Osteoblast (primary cell): Measurements from ENCODE around the gene PAX4. TPM values are rescaled to one million over a fixed set of nuclear protein-coding genes. Genes with fewer than 3 reads are reported as not detected.
A peak's percentile ranks its signal among the peaks of the same experiment; 100 is the strongest.

Experiments used
- DNase-seq: peaks from one replicate; pipeline ENCODE4 v3.0.0; 2011; ENCODE audit warnings: low spot score, mixed read lengths; ENCODE audit not compliant: insufficient read length; ENCODE audit errors: missing footprints
- H2AFZ ChIP-seq: 2 replicates; pipeline ENCODE4 v1.6.0; 2011; ENCODE audit warnings: mild to moderate bottlenecking, low read length
- H3K27ac ChIP-seq: 2 replicates; pipeline ENCODE4 v1.5.1; 2011; ENCODE audit warnings: mild to moderate bottlenecking, low read depth, low read length, moderate library complexity
- H3K27me3 ChIP-seq: 2 replicates; pipeline ENCODE4 v1.6.0; 2012; ENCODE audit warnings: mild to moderate bottlenecking, control low read depth, inconsistent platforms, low read length, moderate library complexity; ENCODE audit not compliant: insufficient read depth
- H3K36me3 ChIP-seq: 2 replicates; pipeline ENCODE4 v1.5.1; 2011; ENCODE audit warnings: mild to moderate bottlenecking, low read length, control low read depth, moderate library complexity; ENCODE audit not compliant: insufficient read depth
- H3K4me1 ChIP-seq: 2 replicates; pipeline ENCODE4 v1.5.1; 2011; ENCODE audit warnings: mild to moderate bottlenecking, low read length, control low read depth, moderate library complexity; ENCODE audit not compliant: insufficient read depth
- H3K4me2 ChIP-seq: 2 replicates; pipeline ENCODE4 v1.6.0; 2011; ENCODE audit warnings: mild to moderate bottlenecking, low read length; ENCODE audit not compliant: insufficient read depth
- H3K4me3 ChIP-seq: fragments of 200-600 bp; sonication (generic); 3 replicates; pipeline ENCODE4 v1.5.1; 2012; ENCODE audit warnings: mild to moderate bottlenecking, low read length, inconsistent platforms; ENCODE audit not compliant: insufficient read depth
- H3K79me2 ChIP-seq: 2 replicates; pipeline ENCODE4 v1.6.0; 2012; ENCODE audit warnings: mild to moderate bottlenecking, low read length, control low read depth, inconsistent platforms; ENCODE audit not compliant: insufficient read depth
- H3K9me3 ChIP-seq: 2 replicates; pipeline ENCODE4 v1.5.1; 2011; ENCODE audit warnings: low read depth, low read length, control low read depth
- H4K20me1 ChIP-seq: 2 replicates; pipeline ENCODE4 v1.6.0; 2012; ENCODE audit warnings: mild to moderate bottlenecking, low read length, control low read depth; ENCODE audit not compliant: insufficient read depth
- CTCF ChIP-seq: IDR thresholded peaks from 2 replicates; pipeline ENCODE4 v1.5.1; 2011; ENCODE audit warnings: mild to moderate bottlenecking, low read depth, low read length, moderate library complexity; ENCODE audit errors: extremely low read depth
- total RNA-seq: library from RNA; depleted of rRNA; stranded (reverse); fragments of >200 nt; gene quantifications from 2 replicates; pipeline ENCODE4 v1.2.3, GENCODE V29; 2012

PAX4 gene
- total RNA-seq, 1 donor: not detected

- Histone ChIP-seq H3K36me3 (peaks cover 20% of the 10 kb centered on the region), H3K27ac (no peak overlapping the region), H2AFZ (no peak overlapping the region), H3K9me3 (no peaks in the 10 kb centered on the region), H3K4me2 (peak overlapping the region; percentile 85), H4K20me1 (peaks cover 15% of the 10 kb centered on the region), H3K27me3 (no peaks in the 10 kb centered on the region), H3K79me2 (peaks cover 20% of the 10 kb centered on the region), H3K4me3 (peak overlapping the region; percentile 91), H3K4me1 (peaks cover 12% of the 10 kb centered on the region)
- peak; percentile 83 for DNase-seq
- no peak for TF ChIP-seq CTCF
Measured at GRCh38 chr7:127589896-127590295, 28.0 kb downstream of the PAX4 start.

GRCh38 chr7:127588697-127589482, 29.1 kb downstream of the PAX4 start:
- peaks cover 22% of the 10 kb centered on the region for H4K20me1 ChIP-seq
- peak overlapping the region; percentile 85 for H3K4me2 ChIP-seq
- peaks cover 30% of the 10 kb centered on the region for H3K79me2 ChIP-seq
- peak; percentile 47 for TF ChIP-seq CTCF
- H3K4me3 ChIP-seq: peak overlapping the region; percentile 91
- H3K4me1 ChIP-seq: peaks cover 21% of the 10 kb centered on the region
- DNase-seq: peak; percentile 90
- H3K27ac ChIP-seq: peak overlapping the region; percentile 72
- peaks cover 20% of the 10 kb centered on the region for H3K36me3 ChIP-seq
- H2AFZ ChIP-seq: peak overlapping the region; percentile 94
- no peaks in the 10 kb centered on the region for H3K9me3 ChIP-seq
- no peaks in the 10 kb centered on the region for H3K27me3 ChIP-seq

GRCh38 chr7:127588019-127588696, 29.8 kb downstream of the PAX4 start, which contains the start of gene ARF5:
ARF5 (plus strand) TSS chr7:127588411; CDS start chr7:127588499, 88 bp downstream.
- Histone ChIP-seq H3K79me2 (peaks cover 38% of the 10 kb centered on the region), H3K4me1 (peaks cover 29% of the 10 kb centered on the region), H3K4me2 (peak within 1 kb of the TSS; percentile 87), H2AFZ (peak within 1 kb of the TSS; percentile 94), H4K20me1 (peaks cover 30% of the 10 kb centered on the region), H3K36me3 (peaks cover 20% of the 10 kb centered on the region), H3K27ac (peak within 1 kb of the TSS; percentile 72), H3K27me3 (no peaks in the 10 kb centered on the region), H3K9me3 (no peaks in the 10 kb centered on the region), H3K4me3 (peak within 1 kb of the TSS; percentile 91)
- DNase-seq: peak; percentile 99
- no peak for TF ChIP-seq CTCF

- peak overlapping the region; percentile 71 for H3K27ac ChIP-seq
- peaks cover 35% of the 10 kb centered on the region for H4K20me1 ChIP-seq
- peaks cover 43% of the 10 kb centered on the region for H3K79me2 ChIP-seq
- peaks cover 29% of the 10 kb centered on the region for H3K4me1 ChIP-seq
- peak overlapping the region; percentile 91 for H3K4me3 ChIP-seq
- no peak for DNase-seq
- H2AFZ ChIP-seq: peak overlapping the region; percentile 89
- peak overlapping the region; percentile 87 for H3K4me2 ChIP-seq
- H3K36me3 ChIP-seq: peaks cover 20% of the 10 kb centered on the region
- H3K27me3 ChIP-seq: no peaks in the 10 kb centered on the region
- H3K9me3 ChIP-seq: no peaks in the 10 kb centered on the region
- TF ChIP-seq CTCF: no peak
Measured at GRCh38 chr7:127587663-127588018, 30.3 kb downstream of the PAX4 start.
